Measurements from ENCODE around the gene IDH3G. TPM values are rescaled to one million over a fixed set of nuclear protein-coding genes. Genes with fewer than 3 reads are reported as not detected.
"Not testable (repeated sequence)": the region's sequence is repeated elsewhere in the genome, so short reads cannot be mapped to it uniquely, and the experiment has no call there.

Gene IDH3G
- polyA plus RNA-seq, 3 donors: 115 to 201 (median 130) TPM

- Histone ChIP-seq H3K9me3 (replicated peaks in 1 of 2; ENCODE audit: control insufficient read depth in 1 of 2, insufficient read depth in 1 of 2, low read length in 2 of 2) (no peaks in the 10 kb centered on the region), H4K20me1 (ENCODE audit: insufficient read depth, low read length) (no peaks in the 10 kb centered on the region), H3K36me3 (replicated peaks in 1 of 2; ENCODE audit: control insufficient read depth in 1 of 2, insufficient read depth in 2 of 2, low read length in 2 of 2) (peaks cover 11 to 13% of the 10 kb centered on the region in 2 donors), H3K4me1 (ENCODE audit: control insufficient read depth in 1 of 2, insufficient read depth in 2 of 2, low read length in 2 of 2) (peaks cover 5 to 11% of the 10 kb centered on the region in 2 donors), H3K4me2 (replicated peaks; ENCODE audit: extremely low read depth, low read length, poor library complexity, severe bottlenecking) (no peak overlapping the region), H3K4me3 (replicated peaks in 1 of 3; ENCODE audit: low read depth in 2 of 3, low read length in 3 of 3) (no peak overlapping the region), H2AFZ (ENCODE audit: insufficient read depth, low read depth, low read length, poor library complexity, severe bottlenecking) (no peak overlapping the region), H3K79me2 (ENCODE audit: insufficient read depth, low read length) (no peaks in the 10 kb centered on the region), H3K9ac (ENCODE audit: insufficient read depth, low read length, poor library complexity, severe bottlenecking) (no peak overlapping the region), H3K27ac (ENCODE audit: low read depth in 1 of 2, low read length in 2 of 2) (no peak overlapping the region), H3K27me3 (ENCODE audit: control insufficient read depth in 2 of 2, insufficient read depth in 2 of 2, low read length in 2 of 2) (no peaks in the 10 kb centered on the region)
- H3K4me3 Mint-ChIP-seq: peak overlapping the region in 1 of 2 donors; percentile 77
- H3K4me1 Mint-ChIP-seq: peaks cover 12% of the 10 kb centered on the region
- H3K36me3 Mint-ChIP-seq: peaks cover 9 to 33% of the 10 kb centered on the region in 2 donors
- WGBS (ENCODE audit: insufficient coverage): 28% methylated on average over 16 of the region's 38 CpGs
- H3K27ac Mint-ChIP-seq: peak overlapping the region in 1 of 7 donors; percentile 51
- intact Hi-C loops (cut with micrococcal nuclease): no loop called here
- no peak for TF ChIP-seq CTCF (IDR thresholded peaks at IDR 0.05)
- peaks cover 0 to 33% (median 23%) of the 10 kb centered on the region in 3 donors for H3K27me3 Mint-ChIP-seq (ENCODE audit: low read depth in 3 of 3)
- peak in 1 of 3 donors; percentile 20 for DNase-seq
- peaks cover 0 to 11% (median 0%) of the 10 kb centered on the region in 7 donors for H3K9me3 Mint-ChIP-seq
Observed at GRCh38 chrX:153744210-153745066, 49.7 kb downstream of the IDH3G start.

GRCh38 chrX:153743468-153744209 lies 50.5 kb downstream of the IDH3G start:
- peaks cover 12 to 41% of the 10 kb centered on the region in 2 donors for H3K36me3 Mint-ChIP-seq
- DNase-seq; H3K9me3 Mint-ChIP-seq; H3K4me2 ChIP-seq (replicated peaks; ENCODE audit: extremely low read depth, low read length, poor library complexity, severe bottlenecking); H2AFZ ChIP-seq (ENCODE audit: insufficient read depth, low read depth, low read length, poor library complexity, severe bottlenecking); H3K27me3 ChIP-seq (ENCODE audit: control insufficient read depth in 2 of 2, insufficient read depth in 2 of 2, low read length in 2 of 2); H3K9me3 ChIP-seq (replicated peaks in 1 of 2; ENCODE audit: control insufficient read depth in 1 of 2, insufficient read depth in 1 of 2, low read length in 2 of 2); intact Hi-C loops (cut with micrococcal nuclease); H4K20me1 ChIP-seq (ENCODE audit: insufficient read depth, low read length); H3K27ac ChIP-seq (ENCODE audit: low read depth in 1 of 2, low read length in 2 of 2); H3K9ac ChIP-seq (ENCODE audit: insufficient read depth, low read length, poor library complexity, severe bottlenecking); H3K4me3 Mint-ChIP-seq; H3K79me2 ChIP-seq (ENCODE audit: insufficient read depth, low read length); H3K27ac Mint-ChIP-seq; H3K4me3 ChIP-seq (replicated peaks in 1 of 3; ENCODE audit: low read depth in 2 of 3, low read length in 3 of 3): not testable (repeated sequence)
- peaks cover 5 to 11% of the 10 kb centered on the region in 2 donors for H3K4me1 ChIP-seq (ENCODE audit: control insufficient read depth in 1 of 2, insufficient read depth in 2 of 2, low read length in 2 of 2)
- peaks cover 0 to 28% (median 19%) of the 10 kb centered on the region in 3 donors for H3K27me3 Mint-ChIP-seq (ENCODE audit: low read depth in 3 of 3)
- peaks cover 17 to 21% of the 10 kb centered on the region in 2 donors for H3K36me3 ChIP-seq (replicated peaks in 1 of 2; ENCODE audit: control insufficient read depth in 1 of 2, insufficient read depth in 2 of 2, low read length in 2 of 2)
- H3K4me1 Mint-ChIP-seq: peaks cover 12% of the 10 kb centered on the region
- WGBS (ENCODE audit: insufficient coverage): 68% methylated on average over 3 of the region's 35 CpGs

- H3K27me3 ChIP-seq (ENCODE audit: control insufficient read depth in 2 of 2, insufficient read depth in 2 of 2, low read length in 2 of 2); H3K9me3 Mint-ChIP-seq; H3K79me2 ChIP-seq (ENCODE audit: insufficient read depth, low read length); H3K27ac Mint-ChIP-seq; H3K27ac ChIP-seq (ENCODE audit: low read depth in 1 of 2, low read length in 2 of 2); H3K9me3 ChIP-seq (replicated peaks in 1 of 2; ENCODE audit: control insufficient read depth in 1 of 2, insufficient read depth in 1 of 2, low read length in 2 of 2); H3K4me2 ChIP-seq (replicated peaks; ENCODE audit: extremely low read depth, low read length, poor library complexity, severe bottlenecking); H3K4me3 ChIP-seq (replicated peaks in 1 of 3; ENCODE audit: low read depth in 2 of 3, low read length in 3 of 3); H3K9ac ChIP-seq (ENCODE audit: insufficient read depth, low read length, poor library complexity, severe bottlenecking); H2AFZ ChIP-seq (ENCODE audit: insufficient read depth, low read depth, low read length, poor library complexity, severe bottlenecking); DNase-seq; intact Hi-C loops (cut with micrococcal nuclease); H3K4me3 Mint-ChIP-seq; H4K20me1 ChIP-seq (ENCODE audit: insufficient read depth, low read length): not testable (repeated sequence)
- Histone ChIP-seq H3K36me3 (replicated peaks in 1 of 2; ENCODE audit: control insufficient read depth in 1 of 2, insufficient read depth in 2 of 2, low read length in 2 of 2) (peaks cover 21 to 28% of the 10 kb centered on the region in 2 donors), H3K4me1 (ENCODE audit: control insufficient read depth in 1 of 2, insufficient read depth in 2 of 2, low read length in 2 of 2) (peaks cover 5 to 11% of the 10 kb centered on the region in 2 donors)
- peaks cover 15 to 46% of the 10 kb centered on the region in 2 donors for H3K36me3 Mint-ChIP-seq
- H3K27me3 Mint-ChIP-seq (ENCODE audit: low read depth in 3 of 3): peaks cover 0 to 26% (median 19%) of the 10 kb centered on the region in 3 donors
- WGBS (ENCODE audit: insufficient coverage): 94% methylated on average over 13 of the region's 32 CpGs
- H3K4me1 Mint-ChIP-seq: peaks cover 12% of the 10 kb centered on the region
Observed at GRCh38 chrX:153742796-153743467, 51.2 kb downstream of the IDH3G start.
